Measurements from ENCODE around the gene SV2C.

DNA sequence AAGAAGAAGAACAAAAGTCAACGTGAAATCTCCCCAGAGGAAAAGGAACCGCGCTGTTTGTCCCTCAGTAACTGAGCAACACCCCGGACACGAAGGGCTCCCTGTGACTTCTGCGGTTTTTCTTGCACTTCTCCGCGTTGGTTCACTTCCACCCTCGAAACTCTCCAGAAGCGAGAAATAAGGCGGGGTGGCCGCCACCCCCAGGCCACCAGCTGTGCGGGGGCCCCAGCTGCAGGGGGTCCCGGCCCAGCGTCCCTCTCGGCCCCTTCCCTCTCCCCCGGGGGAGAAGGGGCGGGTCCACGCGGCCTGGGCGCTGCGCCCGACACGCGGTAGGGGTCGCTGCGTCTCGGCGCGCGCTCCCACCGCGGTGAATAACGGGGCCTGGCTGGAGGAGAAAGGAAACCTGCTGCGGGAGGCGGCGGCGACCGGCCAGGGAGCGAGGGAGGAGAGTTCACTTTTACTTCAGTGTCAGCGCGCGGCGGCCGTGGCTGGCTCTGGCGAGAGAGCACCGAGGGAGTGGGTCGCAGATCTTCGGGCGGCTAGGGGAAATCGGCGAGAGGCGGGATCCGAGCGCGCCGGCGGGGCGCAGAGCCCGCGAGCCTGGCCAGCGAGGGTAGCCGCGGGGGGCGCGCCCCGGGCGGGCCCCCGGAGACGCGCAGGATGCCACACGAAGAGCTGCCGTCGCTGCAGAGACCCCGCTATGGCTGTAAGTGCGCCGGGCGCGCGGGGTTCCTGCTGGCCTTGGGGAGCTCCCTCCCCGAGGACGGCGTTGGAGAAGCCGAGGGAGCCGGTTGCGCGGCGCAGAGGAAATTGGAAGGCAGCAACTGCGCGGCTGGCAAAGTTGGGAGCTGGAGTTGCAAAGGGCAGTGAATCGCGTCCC lies 319.9 kb downstream of the SV2C start, which contains the start of gene IQGAP2:
- TF ChIP-seq, protein P1, sequence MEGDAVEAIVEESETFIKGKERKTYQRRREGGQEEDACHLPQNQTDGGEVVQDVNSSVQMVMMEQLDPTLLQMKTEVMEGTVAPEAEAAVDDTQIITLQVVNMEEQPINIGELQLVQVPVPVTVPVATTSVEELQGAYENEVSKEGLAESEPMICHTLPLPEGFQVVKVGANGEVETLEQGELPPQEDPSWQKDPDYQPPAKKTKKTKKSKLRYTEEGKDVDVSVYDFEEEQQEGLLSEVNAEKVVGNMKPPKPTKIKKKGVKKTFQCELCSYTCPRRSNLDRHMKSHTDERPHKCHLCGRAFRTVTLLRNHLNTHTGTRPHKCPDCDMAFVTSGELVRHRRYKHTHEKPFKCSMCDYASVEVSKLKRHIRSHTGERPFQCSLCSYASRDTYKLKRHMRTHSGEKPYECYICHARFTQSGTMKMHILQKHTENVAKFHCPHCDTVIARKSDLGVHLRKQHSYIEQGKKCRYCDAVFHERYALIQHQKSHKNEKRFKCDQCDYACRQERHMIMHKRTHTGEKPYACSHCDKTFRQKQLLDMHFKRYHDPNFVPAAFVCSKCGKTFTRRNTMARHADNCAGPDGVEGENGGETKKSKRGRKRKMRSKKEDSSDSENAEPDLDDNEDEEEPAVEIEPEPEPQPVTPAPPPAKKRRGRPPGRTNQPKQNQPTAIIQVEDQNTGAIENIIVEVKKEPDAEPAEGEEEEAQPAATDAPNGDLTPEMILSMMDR (IDR thresholded peaks at IDR 0.05): peak; percentile 50 to 91 (median 86)
- peak in 1 of 2 donors; percentile 75 for TF ChIP-seq POLR2A (IDR thresholded peaks at IDR 0.05)
